ENCODE results near the gene BCOR.
A peak's percentile ranks its signal among the peaks of the same experiment; 100 is the strongest.

The BCOR gene

DNA sequence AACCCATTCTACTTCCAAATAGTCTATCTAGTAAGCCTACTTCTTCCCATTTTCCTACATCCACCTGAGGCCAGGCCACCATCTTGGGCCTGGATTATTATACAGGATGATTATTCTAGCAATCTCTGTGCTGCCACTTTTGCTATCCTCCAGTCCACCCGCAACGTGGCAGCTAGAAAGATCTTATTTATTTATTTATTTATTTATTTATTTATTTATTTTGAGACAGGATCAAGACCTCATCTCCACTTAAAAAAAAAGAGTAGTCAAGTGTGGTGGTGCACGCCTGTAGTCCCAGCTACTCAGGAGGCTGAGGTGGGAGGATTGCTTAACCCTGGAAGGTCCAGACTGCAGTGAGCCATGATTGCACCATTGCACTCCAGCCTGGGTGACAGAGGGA is 15.2 kb upstream of the BCOR start:
- no peak for DNase-seq (ENCODE audit: low spot score)

DNA sequence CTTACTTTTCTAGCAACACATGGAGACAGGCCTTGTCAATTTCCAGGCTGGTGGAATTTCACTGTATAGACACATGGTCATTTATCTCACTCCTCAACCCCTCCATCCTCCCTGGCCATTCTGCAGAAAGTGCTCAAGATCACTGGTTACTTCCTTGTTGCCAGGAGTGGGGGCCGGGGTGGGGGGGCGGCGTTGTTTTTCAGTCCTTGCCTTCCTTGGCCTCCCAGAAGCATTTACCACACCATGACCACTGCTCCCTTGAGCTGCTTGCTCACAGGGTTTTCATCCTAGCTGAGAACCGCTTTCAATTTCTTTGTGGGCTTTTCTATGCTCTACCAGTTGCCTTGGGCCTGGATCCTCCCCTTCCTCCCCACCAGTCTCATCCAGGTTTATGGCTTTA is 14.1 kb upstream of the BCOR start:
- DNase-seq (ENCODE audit: low spot score) = no peak

DNA sequence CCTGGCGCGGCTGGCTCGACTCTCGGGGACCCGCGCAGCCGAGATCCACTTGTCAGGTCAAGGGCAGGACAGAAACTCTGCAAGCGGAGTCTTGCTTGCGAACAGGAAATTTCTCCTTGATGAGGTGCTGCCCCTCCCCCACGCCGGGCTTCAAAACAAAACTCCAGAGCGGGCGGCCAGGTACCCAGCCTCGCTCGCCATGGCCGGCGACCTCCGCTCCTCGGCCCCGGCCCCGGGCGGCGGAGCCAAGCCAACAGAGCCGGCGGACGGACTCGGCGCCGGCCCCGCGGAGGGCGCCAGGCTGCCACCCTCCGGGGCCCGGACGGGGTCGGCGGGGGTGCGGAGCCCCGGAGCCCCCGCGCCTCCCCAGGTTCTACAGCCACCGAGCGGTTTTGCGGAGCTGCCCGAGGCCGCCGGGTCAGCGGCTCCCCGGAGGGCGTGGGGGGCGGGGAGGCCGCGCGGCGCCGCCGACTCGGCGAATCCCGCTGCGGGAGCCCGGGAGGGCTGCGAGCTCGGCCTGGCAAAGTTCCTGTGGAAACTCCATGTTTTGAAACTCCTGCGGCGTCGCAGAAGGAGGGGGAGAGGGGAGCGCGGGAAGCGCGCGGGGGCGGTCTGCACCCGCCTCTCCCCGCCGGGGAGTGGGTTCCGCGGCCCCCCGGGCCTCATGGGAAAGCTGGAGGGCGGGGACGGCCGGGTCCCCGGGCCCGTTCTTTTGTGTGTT is 11.7 kb upstream of the BCOR start:
- peak; percentile 76 for DNase-seq (ENCODE audit: low spot score)

DNA sequence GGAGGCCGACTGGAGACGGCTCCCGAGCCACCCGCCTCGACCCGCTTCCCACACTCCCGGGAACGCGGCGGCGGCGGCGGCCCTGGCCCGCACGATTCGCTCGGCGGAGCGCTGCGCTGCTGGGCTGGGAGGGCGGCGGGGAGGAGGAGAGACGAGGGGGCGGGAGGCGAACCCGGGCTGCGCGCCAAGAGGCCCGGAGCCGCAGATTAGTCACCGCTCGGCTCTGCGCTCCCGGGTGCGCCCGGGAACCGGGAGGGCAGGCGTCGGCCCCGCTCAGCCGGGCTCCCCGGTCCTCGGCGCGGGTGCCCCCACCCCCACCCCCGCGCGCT is 11.2 kb upstream of the BCOR start:
- DNase-seq (ENCODE audit: low spot score) = peak; percentile 66

DNA sequence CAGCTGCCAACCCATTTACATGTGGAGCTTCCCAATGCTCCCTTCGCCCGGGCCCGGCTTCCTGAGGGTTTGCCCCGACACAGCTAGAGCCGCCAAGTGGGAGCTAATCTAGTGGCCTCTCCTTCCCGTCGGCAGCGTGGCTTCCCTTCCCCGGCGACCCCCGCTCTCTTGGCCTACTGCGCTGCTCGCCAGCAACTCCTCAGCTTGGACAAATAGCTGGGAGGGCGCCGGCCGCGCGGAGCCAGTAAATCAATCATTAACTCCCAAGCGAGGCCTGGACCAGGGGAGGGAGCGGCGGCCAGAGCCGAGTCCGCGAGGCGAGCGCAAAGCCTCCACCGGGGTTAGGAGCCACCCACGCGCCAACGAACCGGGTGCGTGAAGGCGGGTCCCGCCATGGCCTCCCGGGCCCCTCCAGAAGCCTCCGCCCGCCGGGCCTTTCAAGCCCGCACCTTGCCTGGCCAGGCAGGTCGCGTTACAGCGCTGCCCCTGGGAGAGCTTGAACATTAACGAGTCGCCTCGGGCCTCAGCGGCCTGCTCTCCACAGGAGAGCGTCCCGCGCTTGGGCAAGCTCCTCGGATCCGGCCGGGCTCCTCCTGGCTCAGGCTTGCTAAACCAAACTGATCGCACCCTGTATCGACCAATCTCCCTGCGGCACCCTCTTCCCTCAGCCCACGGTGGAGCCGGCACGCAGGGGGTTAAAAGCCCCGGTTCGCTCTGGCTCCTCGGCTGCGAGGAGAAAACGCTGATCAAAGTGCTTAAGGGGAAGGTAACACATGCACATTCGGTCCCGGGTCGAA is 10.6 kb upstream of the BCOR start:
- DNase-seq (ENCODE audit: low spot score) = peak; percentile 84

DNA sequence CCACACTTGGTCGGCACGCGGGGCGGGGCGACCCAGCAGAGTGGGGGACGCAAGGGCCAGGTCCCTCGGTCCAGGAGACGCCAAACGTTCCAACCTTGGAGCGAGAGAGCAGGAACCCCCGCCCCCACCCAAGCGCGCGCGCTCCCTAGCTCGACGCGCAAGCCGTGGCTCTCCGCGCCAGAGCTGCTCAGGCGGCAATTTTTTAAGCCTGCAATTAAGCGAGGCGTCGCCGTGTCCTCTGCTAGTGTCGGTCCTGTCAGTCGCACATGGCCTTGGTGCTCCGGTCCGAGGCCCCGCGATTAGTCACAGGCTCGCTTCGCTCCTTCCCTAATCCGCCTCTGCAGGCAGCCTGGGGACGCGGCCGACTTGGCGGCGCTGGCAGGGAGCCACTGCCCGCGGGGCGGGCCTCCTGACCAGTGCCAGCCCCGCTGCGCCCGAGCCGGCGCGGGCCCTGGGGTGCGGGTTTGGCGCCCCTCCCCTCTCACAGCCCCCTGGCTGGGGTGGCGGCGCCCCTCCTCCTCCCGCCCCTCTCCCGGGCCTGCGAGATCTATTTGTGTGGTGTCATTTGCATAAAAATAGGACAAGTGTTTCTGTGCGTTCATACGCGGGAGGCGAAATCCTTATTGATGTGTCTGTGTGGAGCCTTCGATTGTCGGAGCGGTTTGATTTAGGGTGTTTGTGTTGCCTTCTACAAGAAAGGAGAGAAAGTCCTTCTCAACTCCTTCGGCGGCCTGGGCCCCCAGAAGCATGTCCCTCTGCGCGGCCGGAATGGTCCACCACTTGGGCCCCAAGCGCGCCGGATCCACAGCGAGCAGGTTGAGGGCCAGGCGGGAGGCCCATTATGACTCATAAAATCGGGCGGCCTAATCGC is 9.8 kb upstream of the BCOR start:
- DNase-seq (ENCODE audit: low spot score) = peak; percentile 84

DNA sequence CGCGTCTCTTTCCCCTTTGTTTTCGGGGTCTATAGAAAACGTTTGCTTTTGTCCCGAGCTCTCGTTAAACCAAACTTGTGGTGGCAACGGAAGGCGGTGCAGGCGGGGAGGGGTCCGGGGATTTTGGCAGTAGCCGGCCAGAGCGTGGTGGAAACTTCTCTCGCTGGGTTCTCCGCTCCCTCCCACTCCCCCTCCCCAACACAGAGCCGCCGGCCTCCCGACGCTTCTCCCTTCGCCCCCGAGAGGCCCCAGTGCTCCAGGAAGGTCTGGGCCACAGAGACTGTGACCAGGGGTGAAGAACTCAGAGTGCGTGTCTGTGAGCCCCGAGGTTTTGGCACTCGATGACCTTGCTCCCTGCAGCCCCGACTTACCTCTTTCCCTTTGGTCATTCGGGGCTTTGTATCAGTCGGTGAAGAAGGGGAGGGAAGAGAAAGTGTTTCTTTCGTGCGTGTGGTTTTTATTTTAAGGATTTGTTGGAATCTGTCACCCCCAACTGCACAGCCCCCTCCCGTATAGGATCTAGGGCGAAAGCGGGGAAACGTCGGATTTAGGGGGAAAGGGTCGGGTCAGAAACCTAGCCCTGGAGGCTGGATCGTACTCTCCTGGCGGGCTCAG is 9.0 kb upstream of the BCOR start:
- no peak for DNase-seq (ENCODE audit: low spot score)

DNA sequence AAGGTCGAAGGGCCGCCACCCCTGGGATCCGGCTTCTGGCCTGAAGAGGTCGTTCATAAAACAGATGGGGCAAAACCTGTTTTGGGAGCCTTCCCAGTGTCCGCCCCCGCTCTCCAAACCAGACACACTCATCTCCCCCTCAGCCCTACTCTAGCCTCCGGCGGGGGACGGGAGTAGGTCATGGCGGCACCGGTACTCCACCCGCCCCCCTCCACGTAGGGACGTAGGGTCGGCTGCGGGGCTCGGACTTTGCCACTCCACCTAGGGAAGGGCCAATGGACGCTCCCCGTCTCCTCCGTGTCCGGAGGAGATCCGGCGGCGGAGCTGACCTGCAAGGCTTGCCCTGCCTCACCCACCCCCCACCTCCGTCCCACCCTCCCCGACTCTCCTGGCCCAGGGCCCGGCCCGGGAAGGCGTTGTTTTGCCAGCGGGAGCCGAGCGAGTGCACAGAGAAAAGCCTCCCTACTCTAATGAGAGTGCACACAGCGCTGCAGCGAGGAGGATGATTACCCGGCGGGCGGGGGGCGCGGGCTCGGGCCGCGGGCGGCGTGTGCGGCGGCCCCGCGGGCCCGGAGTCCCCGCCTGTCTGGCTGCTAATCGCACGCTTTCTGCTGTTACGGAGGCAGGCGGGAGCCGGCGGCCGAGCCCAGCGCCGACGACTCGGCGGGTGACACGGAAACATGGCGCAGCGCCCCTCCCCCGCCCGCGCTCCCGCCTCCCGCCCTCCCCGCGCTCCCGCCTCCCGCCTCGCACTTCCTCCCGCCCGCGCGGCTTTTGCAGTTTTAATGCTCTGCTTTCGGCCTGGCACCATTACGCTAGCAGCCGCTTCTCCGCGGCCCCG is 8.3 kb upstream of the BCOR start:
- DNase-seq (ENCODE audit: low spot score) = peak; percentile 68

DNA sequence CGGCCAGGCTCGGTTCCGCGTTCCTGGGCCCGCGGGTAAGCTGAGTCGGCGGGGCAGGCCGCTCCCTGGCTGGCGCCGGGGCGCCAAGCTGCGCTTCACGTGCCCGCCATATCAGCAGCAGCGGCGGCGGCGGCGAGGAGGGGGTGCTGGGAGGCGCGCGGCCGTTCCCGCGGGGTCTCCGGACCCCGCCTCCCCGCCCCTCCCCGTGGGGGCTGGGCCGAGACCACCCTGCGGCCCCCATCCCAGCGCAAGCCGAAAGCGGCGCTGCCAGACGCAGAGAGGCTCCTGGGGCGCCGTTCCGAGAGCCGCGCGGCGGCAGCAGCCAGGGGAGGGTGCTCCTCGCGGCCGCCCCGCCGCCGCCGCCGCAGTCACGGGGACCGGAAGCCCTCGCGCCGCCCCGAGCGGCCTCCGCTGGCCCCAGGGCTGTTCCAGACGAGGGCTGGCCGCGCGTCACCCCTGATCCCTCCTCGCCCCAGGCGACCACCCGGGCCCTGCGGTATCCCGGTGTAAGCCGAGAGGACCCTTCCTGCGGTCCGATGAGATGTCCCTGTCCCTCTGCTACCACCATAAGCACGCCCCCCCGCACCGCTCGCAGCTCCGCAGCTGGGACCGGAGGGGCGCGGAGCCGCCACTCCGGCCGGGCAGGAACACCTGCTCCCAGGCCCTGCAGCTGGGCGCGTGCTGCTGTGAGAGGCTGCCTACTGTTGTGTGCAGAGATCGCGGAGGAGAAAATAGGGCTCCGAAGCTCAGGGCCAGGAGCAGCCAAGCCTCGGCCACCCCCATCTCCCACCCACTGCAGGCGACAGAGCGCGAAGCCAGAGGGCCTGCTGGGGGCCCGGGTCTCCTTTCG is 7.5 kb upstream of the BCOR start:
- no peak for DNase-seq (ENCODE audit: low spot score)

DNA sequence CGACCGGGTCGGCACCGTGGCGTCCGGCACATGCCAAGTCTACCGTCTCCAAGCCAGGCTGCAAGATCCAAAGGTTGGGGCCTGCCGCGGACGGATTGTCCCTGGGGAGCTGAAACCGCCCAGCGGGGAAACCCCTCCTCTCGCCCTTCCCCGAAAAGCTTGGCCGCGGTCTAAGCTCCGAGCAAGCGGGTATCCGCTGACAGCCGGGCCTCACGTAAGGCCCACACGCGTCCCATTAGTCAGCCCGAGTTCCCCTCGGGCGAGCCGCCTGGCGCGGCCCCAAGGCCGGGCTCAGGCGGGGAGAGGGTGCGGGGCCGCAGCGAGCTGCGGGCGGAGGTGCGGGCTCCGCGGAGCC is 6.8 kb upstream of the BCOR start:
- DNase-seq (ENCODE audit: low spot score) = peak; percentile 45

DNA sequence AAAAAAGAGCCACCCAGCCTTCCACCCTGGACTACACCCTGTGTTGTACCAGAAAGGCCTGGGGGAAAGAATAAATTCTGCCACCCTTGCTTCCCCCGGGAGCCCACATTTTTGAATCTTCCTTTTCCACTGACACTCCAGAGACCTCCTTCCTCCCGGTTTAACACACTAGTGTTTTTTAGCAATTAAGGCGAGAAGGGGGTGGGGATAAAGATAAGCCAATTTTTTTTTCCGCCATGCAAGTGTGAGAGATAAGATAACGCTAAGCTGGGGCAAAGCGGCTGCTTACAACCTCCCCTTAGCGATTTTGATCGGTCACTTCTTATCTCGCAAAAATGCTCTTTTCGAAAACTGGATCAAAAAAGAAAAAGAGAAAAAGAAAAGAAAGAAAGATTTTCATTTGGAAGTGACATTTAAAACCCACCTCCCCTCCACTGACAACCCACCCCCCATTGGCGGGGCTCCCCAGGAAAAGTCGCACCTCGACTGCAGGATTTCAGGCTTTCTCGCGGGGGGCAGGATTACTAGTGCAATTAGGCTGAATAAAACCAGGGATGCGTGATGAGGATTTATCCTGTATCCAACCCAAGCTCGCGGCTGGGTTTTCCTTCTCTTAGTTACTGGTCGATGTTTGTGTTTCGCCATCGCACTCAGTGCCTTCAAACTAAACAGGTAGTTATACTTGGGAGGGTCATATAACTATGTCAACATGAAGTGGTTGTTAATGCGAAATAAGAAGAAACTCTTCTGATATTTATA is 6.0 kb upstream of the BCOR start:
- no peak for DNase-seq (ENCODE audit: low spot score)

DNA sequence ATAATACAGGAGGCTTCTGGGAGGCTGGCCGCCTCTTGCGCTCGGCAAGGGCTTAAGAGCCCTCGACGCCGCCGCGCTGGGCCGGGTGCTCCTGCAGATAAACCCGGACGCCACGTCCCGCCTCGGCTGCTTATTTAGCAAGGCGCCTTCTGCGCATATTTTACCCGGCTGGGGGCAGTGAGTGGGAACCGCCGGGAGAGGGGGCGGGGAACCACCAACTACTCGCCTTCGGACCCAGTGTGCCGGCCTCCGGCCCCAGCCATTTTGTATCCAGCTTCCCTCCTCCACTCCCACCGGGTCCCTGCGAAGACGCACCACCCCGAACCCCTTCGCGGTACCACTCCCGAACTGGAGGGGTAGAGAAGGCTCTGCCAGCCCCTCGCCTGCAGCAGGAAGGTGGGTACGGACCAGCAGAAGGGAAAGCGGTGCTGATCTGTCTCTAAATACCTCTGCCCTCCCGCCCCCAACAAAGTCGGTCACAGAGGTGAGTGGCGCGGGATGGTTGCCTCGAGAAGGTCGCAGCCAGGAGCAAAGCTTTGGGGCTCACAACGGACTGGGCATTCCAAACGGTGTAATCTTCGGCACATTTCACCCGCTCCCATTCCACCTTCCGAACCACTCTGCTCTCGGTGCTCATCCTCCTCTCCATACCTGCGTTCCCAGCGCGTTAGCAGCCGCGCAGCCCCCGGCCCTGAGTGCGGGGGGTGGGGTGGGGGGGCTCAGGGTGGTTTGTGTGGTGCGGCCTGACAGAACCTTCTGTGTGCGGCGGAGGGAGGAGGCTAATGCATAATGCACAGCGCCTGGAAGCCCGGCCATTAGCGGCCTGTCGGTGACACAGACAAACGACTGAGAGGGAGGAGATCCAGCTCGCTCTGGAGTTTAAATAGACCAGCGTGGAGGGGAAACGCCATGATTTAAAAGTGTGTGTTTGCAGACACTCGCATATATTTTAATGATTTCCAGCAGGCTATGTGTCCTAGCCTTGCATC is 4.9 kb upstream of the BCOR start:
- no peak for DNase-seq (ENCODE audit: low spot score)

DNA sequence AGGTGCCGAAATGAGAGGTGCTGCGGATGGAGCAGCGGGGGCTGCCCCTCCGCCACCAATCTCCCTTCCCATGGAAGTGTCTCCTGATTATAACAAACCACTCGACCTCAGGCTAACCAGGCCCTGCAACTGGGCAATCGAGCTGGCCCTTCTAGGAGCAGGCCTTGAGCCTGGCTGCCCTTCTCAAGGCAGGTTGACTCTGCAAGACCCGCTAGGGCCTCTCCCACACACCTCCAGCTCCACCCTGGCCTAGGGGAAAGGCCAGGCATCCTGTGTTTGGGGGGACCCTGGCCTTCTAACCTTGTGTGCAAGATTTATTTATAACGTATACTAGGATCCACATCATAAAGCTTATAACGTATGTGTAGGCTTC is 3.7 kb upstream of the BCOR start:
- DNase-seq (ENCODE audit: low spot score) = no peak

DNA sequence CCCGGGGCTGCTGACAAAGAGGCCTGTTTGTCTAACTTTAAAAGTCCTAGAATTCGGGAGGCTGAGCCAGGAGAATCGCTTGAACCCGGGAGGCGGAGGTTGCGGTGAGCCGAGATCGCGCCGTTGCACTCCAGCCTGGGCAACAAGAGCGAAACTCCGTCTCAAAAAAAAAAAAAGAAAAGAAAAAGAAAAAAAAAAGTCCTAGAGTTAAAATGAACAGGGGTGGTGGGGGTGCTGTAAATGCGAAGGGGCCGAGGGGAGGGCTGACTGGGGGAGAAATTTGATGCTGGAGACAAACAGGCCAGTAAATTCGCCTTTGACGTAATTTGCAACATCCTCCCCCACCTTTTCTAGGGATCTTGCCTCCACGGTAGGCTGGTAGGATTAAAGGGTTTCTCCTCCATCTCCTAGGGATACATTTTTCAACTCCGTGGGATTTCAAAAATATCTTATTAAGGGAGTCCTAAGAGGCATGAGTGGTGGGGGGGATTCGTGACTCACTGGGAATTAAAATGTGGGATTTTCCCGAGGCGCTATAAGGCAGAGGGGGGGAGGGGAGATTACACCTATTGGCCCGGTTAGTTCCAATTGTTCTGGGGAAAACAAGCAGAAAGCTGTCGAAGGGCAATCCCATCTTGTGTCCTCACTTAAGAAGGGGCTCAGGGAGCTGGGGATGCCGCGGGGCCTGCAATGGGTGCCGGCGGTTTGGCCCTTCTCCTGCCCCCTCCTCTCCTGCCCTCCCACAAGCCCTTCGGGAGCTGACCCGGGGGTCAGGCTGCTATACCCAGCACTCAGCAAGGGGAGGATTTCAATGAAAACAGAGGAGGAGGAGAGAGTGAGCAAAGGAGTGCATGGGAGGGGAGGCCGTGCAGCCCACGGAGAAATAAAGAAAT is 3.0 kb upstream of the BCOR start:
- no peak for DNase-seq (ENCODE audit: low spot score)

DNA sequence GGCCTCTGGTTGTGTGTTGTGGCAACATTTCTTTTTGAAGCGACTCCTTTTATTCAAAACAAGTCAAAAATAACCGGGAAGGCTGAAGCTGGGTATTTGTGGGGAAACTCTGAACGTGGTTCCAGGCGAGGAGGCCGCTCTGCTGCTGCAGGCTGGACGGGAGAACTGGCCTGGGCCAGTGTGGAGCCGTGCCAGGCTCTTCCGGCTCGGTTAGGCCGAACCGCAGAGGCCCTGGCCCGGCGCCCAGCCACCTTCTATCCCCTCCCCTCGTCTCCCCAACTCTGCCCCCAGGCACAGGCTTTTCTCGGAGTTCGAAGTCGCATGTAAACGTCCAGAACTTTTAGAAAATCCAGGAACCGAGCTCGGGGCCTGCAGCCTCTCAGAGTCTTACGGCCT is 2.4 kb upstream of the BCOR start:
- DNase-seq (ENCODE audit: low spot score) = no peak

DNA sequence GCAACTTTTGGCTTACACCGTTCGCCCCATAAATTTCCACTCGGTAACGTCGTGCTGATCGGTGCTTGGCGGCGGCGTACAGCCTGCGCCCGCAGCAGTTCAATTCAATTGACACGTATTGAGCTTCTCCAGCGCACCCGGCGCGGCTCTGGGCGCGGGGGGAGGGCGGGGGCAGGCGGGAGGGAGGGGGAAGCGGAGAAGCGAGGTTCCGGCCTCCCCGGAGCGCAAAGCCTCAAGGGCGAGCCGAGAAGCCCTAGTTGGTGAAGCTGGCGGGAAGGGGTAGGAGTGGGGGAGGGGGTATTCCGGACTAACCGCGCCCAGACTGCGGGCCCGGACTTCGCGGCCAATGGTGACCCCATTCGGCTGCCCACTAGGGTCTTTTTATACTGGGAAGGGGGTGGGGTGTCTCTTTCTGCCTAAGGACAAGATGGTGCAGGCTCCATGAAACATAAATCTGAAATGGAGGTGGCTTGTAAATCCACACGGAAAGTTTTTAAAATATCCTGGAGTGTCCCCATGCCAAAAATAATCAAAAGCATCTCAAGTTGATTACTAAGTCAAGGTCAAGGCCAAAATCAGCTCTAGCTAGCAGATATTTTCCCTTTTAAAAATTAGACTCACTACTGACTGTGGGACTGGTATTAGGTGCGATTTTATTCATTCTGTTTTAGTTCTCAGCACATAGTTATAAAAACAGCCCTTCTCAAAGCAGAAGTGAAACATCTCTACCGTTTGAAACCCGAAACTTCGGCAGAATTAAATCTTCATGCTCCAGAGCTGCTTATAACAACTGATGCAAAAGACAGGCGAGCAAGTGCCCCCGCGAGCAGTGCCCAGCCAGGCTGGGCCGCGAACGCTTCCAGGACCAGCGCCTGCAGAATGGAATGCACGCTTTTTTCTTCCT is 1.5 kb upstream of the BCOR start:
- peak; percentile 55 for DNase-seq (ENCODE audit: low spot score)
